ENCODE data around the gene RNF145. TPM values are rescaled to one million over a fixed set of nuclear protein-coding genes. Genes with fewer than 3 reads are reported as not detected.
"Not testable (repeated sequence)": the region's sequence is repeated elsewhere in the genome, so short reads cannot be mapped to it uniquely, and the experiment has no call there.

RNF145 gene
- total RNA-seq, 6 donors from 2014 or later: 130 to 376 (median 232) TPM

DNA sequence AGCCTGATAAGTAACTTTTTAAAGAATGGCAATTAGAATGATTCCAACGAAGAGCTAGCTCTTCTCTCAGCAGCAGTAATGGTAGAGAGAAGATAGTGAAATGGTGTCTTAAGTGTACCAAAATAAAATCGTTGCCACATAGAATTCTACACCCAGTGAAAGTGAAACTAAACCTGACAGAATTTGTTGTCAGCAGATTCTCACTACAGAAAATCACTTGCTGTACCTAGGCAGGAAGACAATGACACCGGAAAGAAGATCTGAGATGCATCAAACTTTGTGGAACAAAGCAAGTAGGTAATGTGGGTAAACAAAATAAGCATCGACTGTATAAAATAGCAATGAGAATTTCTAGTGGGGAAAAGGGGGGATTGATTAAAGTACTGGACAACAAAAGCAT lies 88.9 kb downstream of the RNF145 start:
- 54 to 60% methylated on average over 4 of the region's 4 CpGs for WGBS, 2 donors
- H3K4me3 ChIP-seq: no peak overlapping the region

DNA sequence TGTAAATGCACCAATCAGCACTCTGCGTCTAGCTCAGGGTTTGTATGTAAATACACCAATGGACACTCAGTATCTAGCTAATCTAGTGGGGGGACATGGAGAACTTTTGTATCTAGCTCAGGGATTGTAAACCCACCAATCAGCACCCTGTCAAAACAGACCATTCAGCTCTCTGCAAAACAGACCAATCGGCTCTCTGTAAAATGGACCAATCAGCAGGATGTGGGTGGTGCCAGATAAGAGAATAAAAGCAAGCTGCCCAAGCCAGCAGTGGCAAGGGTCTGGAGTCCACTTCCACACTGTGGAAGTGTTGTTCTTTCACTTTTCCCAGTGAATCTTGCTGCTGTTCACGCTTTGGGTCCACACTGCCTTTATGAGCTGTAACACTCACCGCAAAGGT lies 89.5 kb downstream of the RNF145 start:
- WGBS, 2 donors: 63 to 70% methylated on average over 4 of the region's 4 CpGs
- H3K9me3 ChIP-seq; H3K27ac ChIP-seq; H3K4me3 ChIP-seq; H3K27me3 ChIP-seq; H3K4me1 ChIP-seq; DNase-seq; ATAC-seq (ENCODE audit: low FRiP score in 2 of 2); H3K36me3 ChIP-seq: not testable (repeated sequence)

More for the DNA sequence above, 88.9 kb downstream of the RNF145 start:
- no peaks in the 10 kb centered on the region for H3K36me3 ChIP-seq
- DNase-seq: no peak
- no peaks in the 10 kb centered on the region for H3K4me1 ChIP-seq
- TF ChIP-seq EP300 (IDR thresholded peaks at IDR 0.05) (no peak), POLR2AphosphoS5 (IDR thresholded peaks at IDR 0.05) (no peak), CTCF (IDR thresholded peaks at IDR 0.05) (no peak), POLR2A (IDR thresholded peaks at IDR 0.05) (no peak)
- peaks cover 0 to 5% (median 0%) of the 10 kb centered on the region in 4 donors for H3K9me3 ChIP-seq
- H3K27ac ChIP-seq: no peak overlapping the region
- no peak for ATAC-seq (ENCODE audit: low FRiP score in 2 of 2)
- H3K27me3 ChIP-seq: no peaks in the 10 kb centered on the region

GRCh38 chr5:159118958-159119659 lies 90.2 kb downstream of the RNF145 start:
- not testable (repeated sequence) for H3K27me3 ChIP-seq; H3K36me3 ChIP-seq; H3K4me3 ChIP-seq; ATAC-seq (ENCODE audit: low FRiP score in 2 of 2); H3K27ac ChIP-seq; H3K9me3 ChIP-seq; H3K4me1 ChIP-seq
- WGBS, 2 donors: 96 to 100% methylated on average over 2 to 36 of the region's 39 CpGs
- peak in 1 of 2 donors; percentile 70 for DNase-seq

DNA sequence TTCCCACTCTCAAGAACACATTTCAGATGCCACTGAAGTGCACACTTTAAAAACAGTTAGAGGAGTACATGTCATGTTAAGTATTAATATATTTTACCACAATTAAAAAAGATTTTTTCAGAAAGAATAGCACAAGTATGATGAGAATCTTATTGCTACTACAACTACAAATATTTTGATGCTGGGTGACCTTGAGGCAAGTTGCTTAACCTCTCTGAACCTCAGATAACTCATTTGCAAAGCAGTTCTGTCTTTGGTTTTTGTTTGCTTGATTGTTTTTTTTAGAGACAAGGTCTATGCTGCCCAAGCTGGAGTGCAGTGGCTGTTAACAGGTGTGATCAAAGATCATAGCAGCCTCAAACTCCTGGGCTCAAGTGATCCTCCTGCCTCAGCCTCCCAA lies 95.9 kb downstream of the RNF145 start:
- ATAC-seq (ENCODE audit: low FRiP score in 2 of 2) (no peak), DNase-seq (no peak)
- H3K36me3 ChIP-seq: no peaks in the 10 kb centered on the region
- TF ChIP-seq POLR2A (IDR thresholded peaks at IDR 0.05) (no peak), EP300 (IDR thresholded peaks at IDR 0.05) (no peak), CTCF (IDR thresholded peaks at IDR 0.05) (no peak), POLR2AphosphoS5 (IDR thresholded peaks at IDR 0.05) (no peak)
- H3K4me3 ChIP-seq: no peak overlapping the region
- H3K4me1 ChIP-seq: no peaks in the 10 kb centered on the region
- no peak overlapping the region for H3K27ac ChIP-seq
- H3K9me3 ChIP-seq: no peaks in the 10 kb centered on the region
- H3K27me3 ChIP-seq: no peaks in the 10 kb centered on the region

DNA sequence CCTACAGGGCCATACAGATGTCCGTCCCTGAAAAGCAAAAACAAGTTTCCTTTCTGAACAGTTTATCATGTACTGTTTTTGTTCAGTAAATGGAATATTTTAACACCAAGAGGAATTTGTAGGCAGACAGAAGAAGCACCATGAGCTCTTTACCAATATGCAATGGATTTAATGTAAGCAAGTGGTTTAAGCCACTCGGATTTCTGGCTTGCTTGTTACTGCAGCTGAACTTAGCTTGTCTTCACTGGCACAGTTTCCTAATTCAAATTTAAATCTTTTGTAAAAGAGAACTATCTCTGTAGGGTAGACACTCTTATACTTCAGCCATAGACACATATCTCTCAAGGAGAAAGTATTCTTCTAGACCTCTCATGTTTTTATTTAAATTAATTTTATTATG lies 96.9 kb downstream of the RNF145 start:
- H3K27ac ChIP-seq: no peak overlapping the region
- no peak overlapping the region for H3K4me3 ChIP-seq
- H3K27me3 ChIP-seq: no peaks in the 10 kb centered on the region
- H3K9me3 ChIP-seq: no peaks in the 10 kb centered on the region
- no peaks in the 10 kb centered on the region for H3K36me3 ChIP-seq
- no peak for DNase-seq
- no peak for ATAC-seq (ENCODE audit: low FRiP score in 2 of 2)
- no peaks in the 10 kb centered on the region for H3K4me1 ChIP-seq
- WGBS, 2 donors: 86 to 90% methylated on average over 2 of the region's 2 CpGs
- TF ChIP-seq POLR2A (IDR thresholded peaks at IDR 0.05) (no peak), CTCF (IDR thresholded peaks at IDR 0.05) (no peak), POLR2AphosphoS5 (IDR thresholded peaks at IDR 0.05) (no peak), EP300 (IDR thresholded peaks at IDR 0.05) (no peak)

Small RNA genes lying within 50 kb of the gene (small RNA-seq; reads per million reads assigned to genes)
- gene RF00263: 0 reads per million in 4 donors

Other genes with a start within 250 kb of the RNF145 start
- 10 to 100 TPM in 1 of 6 donors, 1 to 10 TPM in 5; 3.2 to 13.6 (median 5.3) TPM for gene EBF1, start 109.6 kb downstream of the RNF145 start, total RNA-seq
- 10 to 100 TPM in 5 of 6 donors, 1 to 10 TPM in 1; 8.4 to 36.1 (median 24.6) TPM for gene UBLCP1, start 53.7 kb upstream of the RNF145 start, total RNA-seq
- not detected for gene IL12B, start 120.9 kb upstream of the RNF145 start, total RNA-seq